GM23338 (cell line): ENCODE measurements around the gene POLD4.

Experiments used
- CREB1 ChIP-seq: fragments of 250-450 bp; sonication (Bioruptor Pico); IDR thresholded peaks from 2 replicates; pipeline ENCODE4 v1.5.0; 2020; ENCODE audit warnings: low read depth, mild to moderate bottlenecking, moderate library complexity
- EZH2 ChIP-seq: fragments of 200-600 bp; sonication (generic); IDR thresholded peaks from one replicate; pipeline ENCODE4 v1.8.0; 2017; ENCODE audit warnings: antibody characterized with exemption, mild to moderate bottlenecking, low read depth; ENCODE audit not compliant: unreplicated experiment
- EZH2phosphoT487 ChIP-seq: fragments of 200-600 bp; sonication (generic); IDR thresholded peaks from one replicate; pipeline ENCODE4 v1.8.1; 2018; ENCODE audit warnings: antibody characterized with exemption; ENCODE audit not compliant: unreplicated experiment
- JUNB ChIP-seq: IDR thresholded peaks from one replicate; pipeline ENCODE4 v1.6.1; 2016; ENCODE audit warnings: antibody characterized with exemption; ENCODE audit not compliant: unreplicated experiment
- NANOG ChIP-seq: IDR thresholded peaks from 2 replicates; pipeline ENCODE4 v1.6.1; 2016; ENCODE audit warnings: antibody characterized with exemption, borderline replicate concordance
- POLR2AphosphoS5 ChIP-seq: IDR thresholded peaks from 2 replicates; pipeline ENCODE4 v1.6.1; 2016; ENCODE audit warnings: antibody characterized with exemption, low read depth
- ZNF114 ChIP-seq: fragments of 250-450 bp; sonication (Bioruptor Pico); IDR thresholded peaks from 2 replicates; pipeline ENCODE4 v1.5.0; 2020; ENCODE audit warnings: mild to moderate bottlenecking, moderate library complexity
- ZNF331 ChIP-seq: fragments of 250-450 bp; sonication (Bioruptor Pico); IDR thresholded peaks from 2 replicates; pipeline ENCODE4 v1.5.0; 2020; ENCODE audit warnings: low read depth, mild to moderate bottlenecking, moderate library complexity
- TF ChIP-seq, protein P1 (sequence below), 2 experiments: fragments of 200-600 bp in 1 of 2; sonication (generic) in 1 of 2; conservative IDR thresholded peaks; 2 replicates each; pipeline versions ENCODE4 v1.5.1 to v1.6.1; 2016 to 2017; ENCODE audit warnings: antibody characterized with exemption in 2 of 2, low read depth in 2 of 2, mild to moderate bottlenecking in 2 of 2, moderate library complexity in 1 of 2
- TF ChIP-seq, protein P2 (sequence below): IDR thresholded peaks from one replicate; pipeline ENCODE4 v1.6.1; 2018; ENCODE audit warnings: antibody characterized with exemption; ENCODE audit not compliant: unreplicated experiment
- TF ChIP-seq, protein P3 (sequence below): IDR thresholded peaks from 2 replicates; pipeline ENCODE4 v1.6.1; 2016; ENCODE audit warnings: antibody characterized with exemption
- TF ChIP-seq, protein P4 (sequence below): fragments of 250-450 bp; sonication (Bioruptor Pico); IDR thresholded peaks from 2 replicates; pipeline ENCODE4 v1.5.0; 2020; ENCODE audit warnings: mild to moderate bottlenecking, moderate library complexity

DNA sequence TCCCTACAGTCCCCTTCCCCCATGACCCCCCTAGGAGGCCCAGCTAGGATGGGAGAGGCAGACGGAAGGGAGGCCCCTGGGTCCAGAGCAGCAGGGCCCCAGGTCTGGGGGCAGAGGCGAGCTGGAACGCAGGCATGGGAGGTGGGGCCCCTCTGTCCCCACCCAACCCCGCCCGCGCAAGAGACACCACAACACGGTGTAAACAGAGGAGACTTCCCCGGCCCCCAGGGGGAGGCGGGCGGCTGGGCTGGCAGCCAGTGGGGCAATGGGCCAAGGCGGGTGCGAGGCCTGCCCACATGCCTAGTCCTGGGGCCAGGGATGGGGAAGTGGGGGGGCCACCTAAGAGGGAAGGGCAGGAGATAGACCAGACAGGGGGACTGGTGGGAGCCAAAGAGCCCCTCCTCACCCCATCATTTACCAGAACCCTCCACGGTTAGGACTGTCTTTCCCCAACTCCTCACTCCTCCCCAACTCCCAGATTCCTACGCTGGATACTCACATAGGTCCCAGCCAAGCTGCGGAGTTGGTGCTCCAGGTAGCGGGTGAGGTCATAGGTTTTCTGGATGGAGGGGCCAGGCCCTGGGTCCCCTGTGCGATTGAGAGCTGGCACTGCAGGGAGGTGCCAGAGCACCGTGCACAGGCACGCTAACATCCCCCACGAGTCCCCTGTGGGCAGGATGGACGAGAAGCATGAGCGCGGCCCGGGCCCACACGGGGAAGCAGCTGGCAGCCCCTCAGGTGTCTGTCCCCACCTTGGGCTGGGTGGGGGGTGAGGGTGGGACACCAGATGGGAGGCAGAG, 13.8 kb upstream of the POLD4 start:
- TF ChIP-seq, protein P1, sequence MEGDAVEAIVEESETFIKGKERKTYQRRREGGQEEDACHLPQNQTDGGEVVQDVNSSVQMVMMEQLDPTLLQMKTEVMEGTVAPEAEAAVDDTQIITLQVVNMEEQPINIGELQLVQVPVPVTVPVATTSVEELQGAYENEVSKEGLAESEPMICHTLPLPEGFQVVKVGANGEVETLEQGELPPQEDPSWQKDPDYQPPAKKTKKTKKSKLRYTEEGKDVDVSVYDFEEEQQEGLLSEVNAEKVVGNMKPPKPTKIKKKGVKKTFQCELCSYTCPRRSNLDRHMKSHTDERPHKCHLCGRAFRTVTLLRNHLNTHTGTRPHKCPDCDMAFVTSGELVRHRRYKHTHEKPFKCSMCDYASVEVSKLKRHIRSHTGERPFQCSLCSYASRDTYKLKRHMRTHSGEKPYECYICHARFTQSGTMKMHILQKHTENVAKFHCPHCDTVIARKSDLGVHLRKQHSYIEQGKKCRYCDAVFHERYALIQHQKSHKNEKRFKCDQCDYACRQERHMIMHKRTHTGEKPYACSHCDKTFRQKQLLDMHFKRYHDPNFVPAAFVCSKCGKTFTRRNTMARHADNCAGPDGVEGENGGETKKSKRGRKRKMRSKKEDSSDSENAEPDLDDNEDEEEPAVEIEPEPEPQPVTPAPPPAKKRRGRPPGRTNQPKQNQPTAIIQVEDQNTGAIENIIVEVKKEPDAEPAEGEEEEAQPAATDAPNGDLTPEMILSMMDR (conservative IDR thresholded peaks at IDR 0.05; ENCODE audit: low read depth in 2 of 2), result no peak
- TF ChIP-seq, protein P2, sequence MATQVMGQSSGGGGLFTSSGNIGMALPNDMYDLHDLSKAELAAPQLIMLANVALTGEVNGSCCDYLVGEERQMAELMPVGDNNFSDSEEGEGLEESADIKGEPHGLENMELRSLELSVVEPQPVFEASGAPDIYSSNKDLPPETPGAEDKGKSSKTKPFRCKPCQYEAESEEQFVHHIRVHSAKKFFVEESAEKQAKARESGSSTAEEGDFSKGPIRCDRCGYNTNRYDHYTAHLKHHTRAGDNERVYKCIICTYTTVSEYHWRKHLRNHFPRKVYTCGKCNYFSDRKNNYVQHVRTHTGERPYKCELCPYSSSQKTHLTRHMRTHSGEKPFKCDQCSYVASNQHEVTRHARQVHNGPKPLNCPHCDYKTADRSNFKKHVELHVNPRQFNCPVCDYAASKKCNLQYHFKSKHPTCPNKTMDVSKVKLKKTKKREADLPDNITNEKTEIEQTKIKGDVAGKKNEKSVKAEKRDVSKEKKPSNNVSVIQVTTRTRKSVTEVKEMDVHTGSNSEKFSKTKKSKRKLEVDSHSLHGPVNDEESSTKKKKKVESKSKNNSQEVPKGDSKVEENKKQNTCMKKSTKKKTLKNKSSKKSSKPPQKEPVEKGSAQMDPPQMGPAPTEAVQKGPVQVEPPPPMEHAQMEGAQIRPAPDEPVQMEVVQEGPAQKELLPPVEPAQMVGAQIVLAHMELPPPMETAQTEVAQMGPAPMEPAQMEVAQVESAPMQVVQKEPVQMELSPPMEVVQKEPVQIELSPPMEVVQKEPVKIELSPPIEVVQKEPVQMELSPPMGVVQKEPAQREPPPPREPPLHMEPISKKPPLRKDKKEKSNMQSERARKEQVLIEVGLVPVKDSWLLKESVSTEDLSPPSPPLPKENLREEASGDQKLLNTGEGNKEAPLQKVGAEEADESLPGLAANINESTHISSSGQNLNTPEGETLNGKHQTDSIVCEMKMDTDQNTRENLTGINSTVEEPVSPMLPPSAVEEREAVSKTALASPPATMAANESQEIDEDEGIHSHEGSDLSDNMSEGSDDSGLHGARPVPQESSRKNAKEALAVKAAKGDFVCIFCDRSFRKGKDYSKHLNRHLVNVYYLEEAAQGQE, result no peak
- no peak for TF ChIP-seq CREB1 (CRISPR knock-in tag)
- TF ChIP-seq POLR2AphosphoS5, result no peak
- TF ChIP-seq EZH2, result no peak
- TF ChIP-seq EZH2phosphoT487, result no peak
- no peak for TF ChIP-seq JUNB
- TF ChIP-seq, protein P3, sequence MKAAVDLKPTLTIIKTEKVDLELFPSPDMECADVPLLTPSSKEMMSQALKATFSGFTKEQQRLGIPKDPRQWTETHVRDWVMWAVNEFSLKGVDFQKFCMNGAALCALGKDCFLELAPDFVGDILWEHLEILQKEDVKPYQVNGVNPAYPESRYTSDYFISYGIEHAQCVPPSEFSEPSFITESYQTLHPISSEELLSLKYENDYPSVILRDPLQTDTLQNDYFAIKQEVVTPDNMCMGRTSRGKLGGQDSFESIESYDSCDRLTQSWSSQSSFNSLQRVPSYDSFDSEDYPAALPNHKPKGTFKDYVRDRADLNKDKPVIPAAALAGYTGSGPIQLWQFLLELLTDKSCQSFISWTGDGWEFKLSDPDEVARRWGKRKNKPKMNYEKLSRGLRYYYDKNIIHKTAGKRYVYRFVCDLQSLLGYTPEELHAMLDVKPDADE, result no peak
- no peak for TF ChIP-seq ZNF114 (CRISPR knock-in tag)
- TF ChIP-seq, protein P4, sequence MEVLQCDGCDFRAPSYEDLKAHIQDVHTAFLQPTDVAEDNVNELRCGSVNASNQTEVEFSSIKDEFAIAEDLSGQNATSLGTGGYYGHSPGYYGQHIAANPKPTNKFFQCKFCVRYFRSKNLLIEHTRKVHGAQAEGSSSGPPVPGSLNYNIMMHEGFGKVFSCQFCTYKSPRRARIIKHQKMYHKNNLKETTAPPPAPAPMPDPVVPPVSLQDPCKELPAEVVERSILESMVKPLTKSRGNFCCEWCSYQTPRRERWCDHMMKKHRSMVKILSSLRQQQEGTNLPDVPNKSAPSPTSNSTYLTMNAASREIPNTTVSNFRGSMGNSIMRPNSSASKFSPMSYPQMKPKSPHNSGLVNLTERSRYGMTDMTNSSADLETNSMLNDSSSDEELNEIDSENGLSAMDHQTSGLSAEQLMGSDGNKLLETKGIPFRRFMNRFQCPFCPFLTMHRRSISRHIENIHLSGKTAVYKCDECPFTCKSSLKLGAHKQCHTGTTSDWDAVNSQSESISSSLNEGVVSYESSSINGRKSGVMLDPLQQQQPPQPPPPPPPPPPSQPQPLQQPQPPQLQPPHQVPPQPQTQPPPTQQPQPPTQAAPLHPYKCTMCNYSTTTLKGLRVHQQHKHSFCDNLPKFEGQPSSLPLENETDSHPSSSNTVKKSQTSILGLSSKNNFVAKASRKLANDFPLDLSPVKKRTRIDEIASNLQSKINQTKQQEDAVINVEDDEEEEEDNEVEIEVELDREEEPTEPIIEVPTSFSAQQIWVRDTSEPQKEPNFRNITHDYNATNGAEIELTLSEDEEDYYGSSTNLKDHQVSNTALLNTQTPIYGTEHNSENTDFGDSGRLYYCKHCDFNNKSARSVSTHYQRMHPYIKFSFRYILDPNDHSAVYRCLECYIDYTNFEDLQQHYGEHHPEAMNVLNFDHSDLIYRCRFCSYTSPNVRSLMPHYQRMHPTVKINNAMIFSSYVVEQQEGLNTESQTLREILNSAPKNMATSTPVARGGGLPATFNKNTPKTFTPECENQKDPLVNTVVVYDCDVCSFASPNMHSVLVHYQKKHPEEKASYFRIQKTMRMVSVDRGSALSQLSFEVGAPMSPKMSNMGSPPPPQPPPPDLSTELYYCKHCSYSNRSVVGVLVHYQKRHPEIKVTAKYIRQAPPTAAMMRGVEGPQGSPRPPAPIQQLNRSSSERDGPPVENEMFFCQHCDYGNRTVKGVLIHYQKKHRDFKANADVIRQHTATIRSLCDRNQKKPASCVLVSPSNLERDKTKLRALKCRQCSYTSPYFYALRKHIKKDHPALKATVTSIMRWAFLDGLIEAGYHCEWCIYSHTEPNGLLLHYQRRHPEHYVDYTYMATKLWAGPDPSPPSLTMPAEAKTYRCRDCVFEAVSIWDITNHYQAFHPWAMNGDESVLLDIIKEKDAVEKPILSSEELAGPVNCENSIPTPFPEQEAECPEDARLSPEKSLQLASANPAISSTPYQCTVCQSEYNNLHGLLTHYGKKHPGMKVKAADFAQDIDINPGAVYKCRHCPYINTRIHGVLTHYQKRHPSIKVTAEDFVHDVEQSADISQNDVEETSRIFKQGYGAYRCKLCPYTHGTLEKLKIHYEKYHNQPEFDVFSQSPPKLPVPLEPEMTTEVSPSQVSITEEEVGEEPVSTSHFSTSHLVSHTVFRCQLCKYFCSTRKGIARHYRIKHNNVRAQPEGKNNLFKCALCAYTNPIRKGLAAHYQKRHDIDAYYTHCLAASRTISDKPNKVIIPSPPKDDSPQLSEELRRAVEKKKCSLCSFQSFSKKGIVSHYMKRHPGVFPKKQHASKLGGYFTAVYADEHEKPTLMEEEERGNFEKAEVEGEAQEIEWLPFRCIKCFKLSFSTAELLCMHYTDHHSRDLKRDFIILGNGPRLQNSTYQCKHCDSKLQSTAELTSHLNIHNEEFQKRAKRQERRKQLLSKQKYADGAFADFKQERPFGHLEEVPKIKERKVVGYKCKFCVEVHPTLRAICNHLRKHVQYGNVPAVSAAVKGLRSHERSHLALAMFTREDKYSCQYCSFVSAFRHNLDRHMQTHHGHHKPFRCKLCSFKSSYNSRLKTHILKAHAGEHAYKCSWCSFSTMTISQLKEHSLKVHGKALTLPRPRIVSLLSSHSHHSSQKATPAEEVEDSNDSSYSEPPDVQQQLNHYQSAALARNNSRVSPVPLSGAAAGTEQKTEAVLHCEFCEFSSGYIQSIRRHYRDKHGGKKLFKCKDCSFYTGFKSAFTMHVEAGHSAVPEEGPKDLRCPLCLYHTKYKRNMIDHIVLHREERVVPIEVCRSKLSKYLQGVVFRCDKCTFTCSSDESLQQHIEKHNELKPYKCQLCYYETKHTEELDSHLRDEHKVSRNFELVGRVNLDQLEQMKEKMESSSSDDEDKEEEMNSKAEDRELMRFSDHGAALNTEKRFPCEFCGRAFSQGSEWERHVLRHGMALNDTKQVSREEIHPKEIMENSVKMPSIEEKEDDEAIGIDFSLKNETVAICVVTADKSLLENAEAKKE (CRISPR knock-in tag), result no peak
- no peak for TF ChIP-seq NANOG
- TF ChIP-seq ZNF331, result no peak
